ENCODE results near the gene IL1RN. TPM values are rescaled to one million over a fixed set of nuclear protein-coding genes. Genes with fewer than 3 reads are reported as not detected.
"Not testable (repeated sequence)": the region's sequence is repeated elsewhere in the genome, so short reads cannot be mapped to it uniquely, and the experiment has no call there.

IL1RN gene
- total RNA-seq, 4 donors from 2014 or later: 0.51 to 0.91 TPM; not detected in 2

DNA sequence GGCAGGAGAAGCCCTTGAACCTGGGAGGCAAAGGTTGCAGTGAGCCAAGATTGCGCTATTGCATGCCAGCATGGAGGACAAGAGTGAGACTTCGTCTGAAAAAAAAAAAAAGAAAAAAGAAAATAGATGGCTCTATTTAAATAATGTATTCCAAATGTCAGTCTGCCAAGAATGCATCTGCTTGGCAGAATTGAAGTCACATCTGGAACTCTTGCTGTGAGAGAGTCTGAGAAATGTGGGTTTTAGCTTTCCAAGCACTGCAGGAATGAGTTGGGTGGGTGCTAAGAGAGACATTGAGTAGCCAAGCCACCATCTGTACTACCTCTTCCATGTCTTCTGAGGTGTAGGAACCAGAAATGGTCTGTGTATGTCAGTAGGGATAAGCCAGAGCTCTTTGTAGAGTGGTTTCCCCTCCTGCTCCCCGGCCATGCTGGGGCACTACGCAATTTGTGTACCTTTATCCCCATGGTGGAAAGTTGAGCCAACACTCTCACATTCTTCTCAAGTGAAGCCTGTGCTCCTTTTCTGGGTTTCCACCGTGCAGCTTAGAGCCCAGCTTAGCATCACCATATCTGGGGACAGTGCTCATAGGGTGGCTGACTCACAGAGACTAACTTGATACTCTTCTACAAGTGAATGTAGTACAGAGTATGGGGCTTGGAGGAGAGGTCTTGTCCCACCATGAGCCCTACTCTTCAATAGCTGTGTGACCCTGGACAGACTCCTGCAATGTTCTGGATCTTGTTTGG is 34.4 kb upstream of the IL1RN start:
- no peaks in the 10 kb centered on the region for H3K36me3 ChIP-seq
- H3K4me3 ChIP-seq: no peak overlapping the region
- H3K4me1 ChIP-seq: no peaks in the 10 kb centered on the region
- H3K9me3 ChIP-seq: no peaks in the 10 kb centered on the region
- no peak for ATAC-seq
- DNase-seq: no peak
- in situ Hi-C loops (cut with MboI; ENCODE audit: low sequenced_read_pairs in 4 of 4) (no loop called here), intact Hi-C loops (cut with DNase I; ENCODE audit: low total_unique reads) (no loop called here)
- H3K27ac ChIP-seq: no peak overlapping the region
- no peaks in the 10 kb centered on the region for H3K27me3 ChIP-seq
- TF ChIP-seq, protein P1, sequence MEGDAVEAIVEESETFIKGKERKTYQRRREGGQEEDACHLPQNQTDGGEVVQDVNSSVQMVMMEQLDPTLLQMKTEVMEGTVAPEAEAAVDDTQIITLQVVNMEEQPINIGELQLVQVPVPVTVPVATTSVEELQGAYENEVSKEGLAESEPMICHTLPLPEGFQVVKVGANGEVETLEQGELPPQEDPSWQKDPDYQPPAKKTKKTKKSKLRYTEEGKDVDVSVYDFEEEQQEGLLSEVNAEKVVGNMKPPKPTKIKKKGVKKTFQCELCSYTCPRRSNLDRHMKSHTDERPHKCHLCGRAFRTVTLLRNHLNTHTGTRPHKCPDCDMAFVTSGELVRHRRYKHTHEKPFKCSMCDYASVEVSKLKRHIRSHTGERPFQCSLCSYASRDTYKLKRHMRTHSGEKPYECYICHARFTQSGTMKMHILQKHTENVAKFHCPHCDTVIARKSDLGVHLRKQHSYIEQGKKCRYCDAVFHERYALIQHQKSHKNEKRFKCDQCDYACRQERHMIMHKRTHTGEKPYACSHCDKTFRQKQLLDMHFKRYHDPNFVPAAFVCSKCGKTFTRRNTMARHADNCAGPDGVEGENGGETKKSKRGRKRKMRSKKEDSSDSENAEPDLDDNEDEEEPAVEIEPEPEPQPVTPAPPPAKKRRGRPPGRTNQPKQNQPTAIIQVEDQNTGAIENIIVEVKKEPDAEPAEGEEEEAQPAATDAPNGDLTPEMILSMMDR (IDR thresholded peaks at IDR 0.05 in 4 of 5, conservative IDR thresholded peaks at IDR 0.05 in 1 of 5): no peak
- TF ChIP-seq POLR2A (IDR thresholded peaks at IDR 0.05): no peak

DNA sequence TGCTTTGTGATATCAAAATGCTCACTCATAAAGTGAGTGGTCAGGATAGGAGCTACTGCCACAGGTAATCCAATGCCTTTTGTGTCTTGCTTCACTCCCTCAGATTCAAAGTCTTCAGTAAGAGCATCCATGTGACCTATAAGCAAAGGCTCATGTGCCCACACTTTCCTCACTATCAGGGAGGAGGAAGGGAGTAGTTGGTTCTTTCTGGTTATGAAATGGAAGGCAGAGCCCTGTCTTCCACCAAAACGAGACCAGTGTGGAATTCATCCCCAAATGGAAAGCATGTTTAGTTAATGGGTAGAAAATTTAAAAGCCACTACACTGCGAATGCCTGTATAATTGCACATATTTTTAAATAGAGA is 33.8 kb upstream of the IL1RN start:
- no peak overlapping the region for H3K27ac ChIP-seq
- TF ChIP-seq POLR2A (IDR thresholded peaks at IDR 0.05): no peak
- H3K9me3 ChIP-seq: no peaks in the 10 kb centered on the region
- H3K4me3 ChIP-seq: no peak overlapping the region
- no peak for DNase-seq
- no peaks in the 10 kb centered on the region for H3K4me1 ChIP-seq
- ATAC-seq: no peak
- intact Hi-C loops (cut with DNase I; ENCODE audit: low total_unique reads): no loop called here
- H3K27me3 ChIP-seq: no peaks in the 10 kb centered on the region
- H3K36me3 ChIP-seq: no peaks in the 10 kb centered on the region
- in situ Hi-C loops (cut with MboI; ENCODE audit: low sequenced_read_pairs in 4 of 4): no loop called here

DNA sequence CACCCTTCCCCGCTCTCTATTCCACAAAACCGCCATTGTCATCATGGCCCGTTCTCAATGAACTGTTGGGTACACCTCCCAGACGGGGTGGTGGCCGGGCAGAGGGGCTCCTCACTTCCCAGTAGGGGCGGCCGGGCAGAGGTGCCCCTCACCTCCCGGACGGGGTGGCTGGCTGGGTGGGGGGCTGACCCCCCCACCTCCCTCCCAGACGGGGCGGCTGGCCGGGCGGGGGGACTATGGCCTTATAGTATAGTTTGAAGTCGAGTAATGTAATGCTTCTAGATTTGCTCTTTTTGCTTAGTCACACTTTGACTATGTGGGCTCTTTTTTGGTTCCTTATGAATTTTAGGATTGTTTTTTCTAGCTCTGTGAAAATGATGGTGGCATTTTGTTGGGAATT is 31.1 kb upstream of the IL1RN start:
- intact Hi-C loops (cut with DNase I; ENCODE audit: low total_unique reads); H3K4me1 ChIP-seq; H3K27me3 ChIP-seq; in situ Hi-C loops (cut with MboI; ENCODE audit: low sequenced_read_pairs in 4 of 4); DNase-seq; H3K27ac ChIP-seq; ATAC-seq; H3K9me3 ChIP-seq; H3K36me3 ChIP-seq; H3K4me3 ChIP-seq: not testable (repeated sequence)

DNA sequence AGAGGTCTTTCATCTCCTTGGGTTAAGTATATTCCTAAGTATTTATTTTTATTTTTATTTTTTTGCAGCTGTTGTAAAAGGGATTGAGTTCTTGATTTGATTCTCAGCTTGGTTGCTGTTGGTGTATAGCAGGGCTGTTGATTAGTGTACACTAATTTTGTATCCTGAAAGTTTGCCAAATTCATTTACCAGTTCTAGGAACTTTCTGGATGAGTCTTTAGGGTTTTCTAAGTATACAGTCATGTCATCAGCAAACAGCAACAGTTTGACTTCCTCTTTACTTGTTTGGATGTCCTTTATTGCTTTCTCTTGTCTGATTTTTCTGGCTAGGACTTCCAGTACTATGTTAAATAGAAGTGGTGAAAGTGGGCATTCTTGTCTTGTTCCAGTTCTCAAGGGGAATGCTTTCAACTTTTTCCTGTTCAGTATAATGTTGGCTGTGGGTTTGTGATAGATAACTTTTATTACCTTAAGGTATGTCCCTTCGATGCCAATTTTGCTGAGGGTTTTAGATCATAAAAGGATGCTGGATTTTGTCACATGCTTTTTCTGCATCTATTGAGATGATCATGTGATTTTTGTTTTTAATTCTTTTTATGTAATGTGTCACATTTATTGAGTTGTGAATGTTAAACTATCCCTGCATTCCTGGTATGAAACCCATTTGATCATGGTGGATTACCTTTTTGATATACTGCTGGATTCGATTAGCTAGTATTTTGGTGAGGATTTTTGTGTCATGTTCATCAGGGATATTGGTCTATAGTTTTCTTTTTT is 30.4 kb upstream of the IL1RN start:
- H3K4me1 ChIP-seq; H3K9me3 ChIP-seq; intact Hi-C loops (cut with DNase I; ENCODE audit: low total_unique reads); H3K27ac ChIP-seq; ATAC-seq; H3K27me3 ChIP-seq; H3K4me3 ChIP-seq; in situ Hi-C loops (cut with MboI; ENCODE audit: low sequenced_read_pairs in 4 of 4); DNase-seq; H3K36me3 ChIP-seq: not testable (repeated sequence)

DNA sequence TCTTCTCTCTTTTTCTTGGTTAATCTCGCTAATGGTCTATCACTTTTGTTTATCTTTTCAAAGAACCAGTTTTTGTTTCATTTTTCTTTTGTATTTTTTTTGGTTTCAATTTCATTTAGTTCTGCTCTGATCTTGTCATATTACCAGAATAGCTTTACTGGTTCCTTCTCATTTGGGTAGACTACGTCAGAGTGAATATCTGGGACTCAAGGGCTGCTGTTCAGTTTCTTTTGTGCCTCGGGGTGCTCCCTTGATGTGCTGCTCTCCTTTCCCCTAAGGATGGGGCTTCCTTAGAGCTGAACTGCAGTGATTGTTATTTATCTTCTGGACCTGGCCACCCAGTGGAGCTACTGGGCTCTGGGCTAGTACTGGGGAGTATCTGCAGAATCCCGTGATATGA is 29.4 kb upstream of the IL1RN start:
- TF ChIP-seq, protein P1 (IDR thresholded peaks at IDR 0.05 in 4 of 5, conservative IDR thresholded peaks at IDR 0.05 in 1 of 5): no peak
- no peak for TF ChIP-seq POLR2A (IDR thresholded peaks at IDR 0.05)
- no peak overlapping the region for H3K27ac ChIP-seq
- H3K4me1 ChIP-seq: no peaks in the 10 kb centered on the region
- no peaks in the 10 kb centered on the region for H3K27me3 ChIP-seq
- ATAC-seq (no peak), DNase-seq (no peak)
- no peaks in the 10 kb centered on the region for H3K9me3 ChIP-seq
- intact Hi-C loops (cut with DNase I; ENCODE audit: low total_unique reads): no loop called here
- no peaks in the 10 kb centered on the region for H3K36me3 ChIP-seq
- H3K4me3 ChIP-seq: no peak overlapping the region
- in situ Hi-C loops (cut with MboI; ENCODE audit: low sequenced_read_pairs in 4 of 4): no loop called here

DNA sequence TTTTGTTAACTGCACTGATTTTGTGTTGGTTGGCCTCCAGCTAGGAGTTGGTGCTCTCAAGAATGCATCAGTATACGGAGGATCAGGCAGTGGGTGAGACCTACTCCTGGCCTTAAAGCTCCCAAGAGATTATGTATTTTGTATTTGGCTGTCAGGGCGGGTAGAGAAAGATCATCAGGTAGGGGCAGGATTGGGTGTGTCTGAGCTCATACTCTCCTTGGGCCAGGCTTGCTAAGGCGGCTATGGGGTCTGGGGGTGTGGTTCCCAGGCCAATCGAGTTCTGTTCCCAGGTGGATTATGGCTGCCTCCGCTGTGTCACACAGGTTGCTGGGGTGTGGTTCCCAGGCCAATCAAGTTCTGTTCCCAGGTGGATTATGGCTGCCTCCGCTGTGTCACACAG is 28.9 kb upstream of the IL1RN start:
- no peaks in the 10 kb centered on the region for H3K9me3 ChIP-seq
- in situ Hi-C loops (cut with MboI; ENCODE audit: low sequenced_read_pairs in 4 of 4): no loop called here
- H3K27me3 ChIP-seq: no peaks in the 10 kb centered on the region
- no peak overlapping the region for H3K27ac ChIP-seq
- intact Hi-C loops (cut with DNase I; ENCODE audit: low total_unique reads): no loop called here
- no peak overlapping the region for H3K4me3 ChIP-seq
- TF ChIP-seq, protein P1 (IDR thresholded peaks at IDR 0.05 in 4 of 5, conservative IDR thresholded peaks at IDR 0.05 in 1 of 5): no peak
- no peak for TF ChIP-seq POLR2A (IDR thresholded peaks at IDR 0.05)
- ATAC-seq (no peak), DNase-seq (no peak)
- H3K36me3 ChIP-seq: no peaks in the 10 kb centered on the region
- no peaks in the 10 kb centered on the region for H3K4me1 ChIP-seq
